ENCODE data around the gene KRT23. TPM values are rescaled to one million over a fixed set of nuclear protein-coding genes. Genes with fewer than 3 reads are reported as not detected.

Gene KRT23
- total RNA-seq, 1 experiment from 2014 or later: 19.0 TPM

- peak overlapping the region; percentile 77 for H3K27ac ChIP-seq (ENCODE audit: low read depth, low read length)
- no peak for ATAC-seq
- no peaks in the 10 kb centered on the region for H3K9me2 ChIP-seq (ENCODE audit: insufficient read depth)
- no peaks in the 10 kb centered on the region for H3K79me2 ChIP-seq (ENCODE audit: insufficient read depth, low read length)
- H3K27me3 ChIP-seq (ENCODE audit: insufficient read depth, low read length): no peaks in the 10 kb centered on the region
- H2AFZ ChIP-seq (ENCODE audit: low read depth, low read length, poor library complexity, severe bottlenecking): no peak overlapping the region
- TF ChIP-seq FOSL1 (IDR thresholded peaks at IDR 0.05; ENCODE audit: low read depth) (0 out of 2 replicates have a peak, but pooled peaks have one; percentile 17), POLR2AphosphoS5 (IDR thresholded peaks at IDR 0.05; ENCODE audit: low read depth, low read length) (no peak), ZNF274 (IDR thresholded peaks at IDR 0.05; ENCODE audit: low read depth, low read length) (no peak), SP1 (IDR thresholded peaks at IDR 0.05; ENCODE audit: low read depth) (peak; percentile 47; the same call in 1 of the 2 replicates)
- ChIA-PET RAD21 (ENCODE audit: low non-redundant PET in 1 of 2, low total read pairs in 2 of 2, uncharacterized antibody in 2 of 2, unreplicated experiment in 2 of 2) (no interaction called here), POLR2A (interaction anchor here (0.6 to 0.7 kb wide), 2 partner anchors 40 to 586 kb away, joined by 3 to 4 read pairs; no protein-coding TSS in a partner anchor), CTCF (interaction anchor here (1.5 to 1.7 kb wide), 3 partner anchors 44 to 635 kb away, joined by 4 to 5 read pairs (median 5); no protein-coding TSS in a partner anchor)
- no peaks in the 10 kb centered on the region; a peak in 1 of 4 replicates for H3K36me3 ChIP-seq (ENCODE audit: control insufficient read depth in 1 of 2, insufficient read depth in 2 of 2, low read length in 2 of 2)
- H4K20me1 ChIP-seq (ENCODE audit: insufficient read depth): no peaks in the 10 kb centered on the region
- no peak overlapping the region for H3K4me3 ChIP-seq (replicated peaks in 1 of 2; ENCODE audit: low read depth in 1 of 2, low read length in 2 of 2)
- no peaks in the 10 kb centered on the region for H3K9me3 ChIP-seq (ENCODE audit: control insufficient read depth in 1 of 2, insufficient read depth in 1 of 2, low read depth in 1 of 2, low read length in 2 of 2)
- no peak for DNase-seq (ENCODE audit: low read depth, low spot score)
- H3K4me2 ChIP-seq (ENCODE audit: low read length): peak overlapping the region; percentile 4; the same call in 1 of the 2 replicates
- peak overlapping the region; percentile 19 for H3K9ac ChIP-seq (ENCODE audit: low read length)
- peaks cover 67 to 81% of the 10 kb centered on the region in 2 experiments for H3K4me1 ChIP-seq (ENCODE audit: control insufficient read depth in 1 of 2, insufficient read depth in 2 of 2, low read length in 2 of 2)
- BruUV-seq (replicated peaks): no TSS peak
- intact Hi-C loops (cut with micrococcal nuclease): no loop called here
Observed at GRCh38 chr17:40912486-40913210, 24.8 kb downstream of the KRT23 start.

GRCh38 chr17:40910441-40910841 lies 27.0 kb downstream of the KRT23 start:
- intact Hi-C loops (cut with micrococcal nuclease): no loop called here
- POLR2A ChIA-PET: interaction anchor here (1.0 to 1.7 kb wide), 3 partner anchors 412 to 618 kb away, joined by 3 to 7 read pairs (median 3); partner anchors contain the start of gene KRT19
- Histone ChIP-seq H4K20me1 (ENCODE audit: insufficient read depth) (no peaks in the 10 kb centered on the region), H3K9ac (ENCODE audit: low read length) (peak overlapping the region; percentile 55), H3K79me2 (ENCODE audit: insufficient read depth, low read length) (no peaks in the 10 kb centered on the region), H3K27me3 (ENCODE audit: insufficient read depth, low read length) (no peaks in the 10 kb centered on the region), H3K36me3 (ENCODE audit: control insufficient read depth in 1 of 2, insufficient read depth in 2 of 2, low read length in 2 of 2) (no peaks in the 10 kb centered on the region; a peak in 1 of 4 replicates), H3K4me1 (ENCODE audit: control insufficient read depth in 1 of 2, insufficient read depth in 2 of 2, low read length in 2 of 2) (peaks cover 57 to 69% of the 10 kb centered on the region in 2 experiments), H3K27ac (ENCODE audit: low read depth, low read length) (peak overlapping the region; percentile 77), H2AFZ (ENCODE audit: low read depth, low read length, poor library complexity, severe bottlenecking) (no peak overlapping the region), H3K9me3 (ENCODE audit: control insufficient read depth in 1 of 2, insufficient read depth in 1 of 2, low read depth in 1 of 2, low read length in 2 of 2) (no peaks in the 10 kb centered on the region), H3K4me3 (replicated peaks in 1 of 2; ENCODE audit: low read depth in 1 of 2, low read length in 2 of 2) (no peak overlapping the region), H3K9me2 (ENCODE audit: insufficient read depth) (no peaks in the 10 kb centered on the region), H3K4me2 (ENCODE audit: low read length) (peak overlapping the region; percentile 47; the same call in 1 of the 2 replicates)
- TF ChIP-seq SIN3A (IDR thresholded peaks at IDR 0.05; ENCODE audit: low read depth): no peak
- 0 out of 2 replicates have a peak, but pooled peaks have one; percentile 18 for TF ChIP-seq SP1 (IDR thresholded peaks at IDR 0.05; ENCODE audit: low read depth)
- 0 out of 2 replicates have a peak, but pooled peaks have one; percentile 5 for TF ChIP-seq RAD21 (IDR thresholded peaks at IDR 0.05; ENCODE audit: low read depth)
- ATAC-seq (no peak), DNase-seq (ENCODE audit: low read depth, low spot score) (no peak)
- RAD21 ChIA-PET (ENCODE audit: low non-redundant PET in 1 of 2, low total read pairs in 2 of 2, uncharacterized antibody in 2 of 2, unreplicated experiment in 2 of 2): interaction anchor here (1.8 to 2.5 kb wide), 2 partner anchors 493 to 753 kb away, joined by 5 to 7 read pairs; no protein-coding TSS in a partner anchor
- CTCF ChIA-PET: interaction anchor here (0.6 to 3.5 kb wide), 6 partner anchors 221 to 639 kb away, joined by 3 to 20 read pairs (median 9); no protein-coding TSS in a partner anchor
- BruUV-seq (replicated peaks): no TSS peak

Data from HCT116 (cell line).